Stimulated activated CD8-positive, alpha-beta memory T cell treated with anti-CD3 and anti-CD28 coated beads, Interleukin-7, amount 100 ng/mL, for 24 hours (primary cell): ENCODE data around the gene KBTBD2.
A peak's percentile ranks its signal among the peaks of the same experiment; 100 is the strongest.
"Not testable (repeated sequence)": the region's sequence is repeated elsewhere in the genome, so short reads cannot be mapped to it uniquely, and the experiment has no call there.

ENCODE experiments used
- DNase-seq: peaks from one replicate; pipeline ENCODE4 v3.0.0-alpha.2; 2020; ENCODE audit warnings: low read depth

The KBTBD2 gene

DNA sequence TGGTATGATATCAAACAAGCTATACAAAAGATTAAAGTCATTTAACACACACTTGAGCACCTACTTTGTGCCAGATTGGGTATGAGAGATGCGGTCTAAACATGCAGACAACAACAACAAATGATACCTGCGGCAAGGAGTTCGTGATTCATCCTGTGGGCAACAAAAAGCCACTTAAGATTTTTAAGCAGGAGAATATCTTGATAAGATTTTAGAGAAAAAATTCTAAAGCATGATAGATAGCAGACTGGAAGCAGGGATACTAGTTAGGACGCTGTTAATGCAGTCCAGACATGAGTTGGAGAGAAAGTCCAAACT is 1.6 kb upstream of the KBTBD2 start:
- DNase-seq: no peak

DNA sequence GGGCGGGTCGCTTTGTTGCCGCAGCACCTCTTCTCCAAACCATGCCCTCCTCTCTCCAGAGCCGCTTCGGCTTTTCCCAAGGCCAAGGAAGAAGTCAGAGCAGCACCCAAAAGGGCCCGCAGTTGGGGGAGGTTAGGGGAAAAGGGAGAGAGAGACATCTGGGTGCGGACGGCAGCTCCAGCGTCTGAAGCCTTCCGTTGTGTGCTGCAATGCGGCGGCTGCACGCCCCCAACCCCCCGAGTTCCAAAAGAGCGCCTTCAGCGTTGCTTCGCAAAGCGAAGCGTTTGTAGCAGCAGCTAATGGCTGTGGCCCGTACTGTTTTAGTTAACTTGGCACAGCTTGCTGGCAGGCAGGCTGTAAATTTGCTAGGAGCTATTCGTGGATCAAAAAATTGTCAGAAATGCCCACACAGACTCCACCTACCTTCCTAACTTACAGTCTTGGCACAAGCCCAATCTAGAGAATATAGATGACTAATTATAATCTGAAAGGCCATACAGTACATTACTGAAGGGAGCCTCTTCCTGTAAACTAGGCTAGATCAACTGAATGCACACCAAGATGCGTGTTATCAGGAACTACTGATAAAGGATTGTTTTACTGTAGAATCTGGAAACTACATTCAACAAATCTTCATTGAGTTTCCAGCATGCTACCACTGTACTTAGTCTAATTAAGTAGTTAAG is 1.1 kb upstream of the KBTBD2 start:
- DNase-seq: peak; percentile 6

DNA sequence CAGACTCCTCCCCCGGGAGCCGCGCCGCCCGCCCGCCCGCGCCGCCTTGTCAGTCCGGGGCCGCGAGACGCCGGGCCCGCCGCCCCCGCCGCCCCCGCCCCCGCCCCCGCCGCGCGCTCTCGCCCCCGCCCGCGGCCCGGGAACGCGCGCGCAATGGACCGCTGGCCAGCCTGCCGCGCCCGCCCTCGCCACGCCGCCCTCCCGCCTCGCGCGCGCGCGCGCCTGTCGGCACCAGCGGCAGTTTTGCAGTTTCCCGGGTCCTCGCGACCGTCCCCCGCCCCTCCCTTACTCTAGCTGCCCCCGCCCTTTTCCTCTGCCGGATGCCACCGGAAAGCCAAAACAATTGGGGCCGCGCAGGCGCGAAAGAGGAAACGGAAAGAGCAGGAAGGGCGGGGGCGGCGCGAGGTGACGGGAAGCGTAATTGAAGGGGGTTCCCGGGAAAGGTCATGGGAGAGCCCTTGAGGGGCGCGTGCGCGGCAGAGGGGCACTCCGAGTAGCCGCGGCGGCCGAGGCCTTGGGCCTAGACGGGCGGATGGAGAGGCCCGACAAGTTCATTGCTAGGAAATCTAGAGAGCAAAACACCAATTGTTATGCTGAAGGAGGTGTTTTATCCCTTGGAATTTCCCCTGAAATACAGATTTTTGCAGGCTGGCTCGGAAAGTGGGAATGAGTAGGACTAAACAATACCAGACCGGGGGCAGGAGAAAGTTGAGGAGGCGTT is 400 bp upstream of the KBTBD2 start:
- DNase-seq: peak; percentile 97

DNA sequence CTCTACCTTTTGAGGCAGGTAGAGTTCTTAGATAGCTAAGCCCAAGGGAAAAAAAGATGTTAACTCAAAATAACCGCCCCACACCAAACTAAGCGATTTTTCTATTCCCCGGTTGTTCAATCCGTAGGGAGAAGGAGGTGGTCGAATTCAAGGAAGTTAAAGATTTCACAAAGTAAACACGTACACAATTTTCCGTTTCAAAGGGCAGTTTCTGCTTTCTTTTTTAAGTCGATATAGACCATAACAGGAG is 842 bp downstream of the KBTBD2 start:
- no peak for DNase-seq

DNA sequence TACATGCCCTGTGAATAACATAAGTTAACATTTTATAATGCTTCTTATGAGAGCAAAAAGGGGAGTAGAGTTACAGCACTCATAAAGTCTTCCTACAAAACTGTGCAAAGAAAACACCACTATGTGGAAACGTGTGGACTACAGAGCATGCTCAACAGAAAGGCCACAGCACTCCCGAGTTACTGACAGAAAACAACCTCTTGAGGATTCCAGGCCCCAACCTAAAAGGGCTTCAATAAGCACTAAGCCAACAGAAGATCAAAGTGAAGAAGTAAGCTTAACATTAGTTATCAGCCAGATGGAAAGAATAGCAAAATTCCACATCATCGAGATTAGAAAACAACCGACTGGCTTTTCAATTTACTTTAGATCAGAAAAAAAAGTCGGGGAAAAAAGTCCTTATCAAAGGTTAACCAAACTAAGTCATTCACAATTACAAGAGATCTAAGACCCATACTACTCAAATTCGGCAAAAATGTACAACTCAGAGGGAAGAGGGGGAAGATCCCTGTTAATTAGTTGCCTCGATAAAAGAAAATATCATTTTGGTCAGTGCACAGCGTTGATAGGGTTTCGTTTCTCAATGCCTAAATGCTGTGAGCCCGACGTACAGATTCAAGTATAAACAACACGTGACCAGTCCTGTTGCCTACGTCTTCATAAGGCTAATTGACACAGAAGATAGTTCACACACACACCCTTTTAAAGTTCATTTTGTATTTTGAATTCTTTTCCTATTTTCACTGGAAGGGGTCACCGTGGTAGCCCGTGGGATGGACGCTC is 1.4 kb downstream of the KBTBD2 start:
- peak; percentile 11 for DNase-seq

DNA sequence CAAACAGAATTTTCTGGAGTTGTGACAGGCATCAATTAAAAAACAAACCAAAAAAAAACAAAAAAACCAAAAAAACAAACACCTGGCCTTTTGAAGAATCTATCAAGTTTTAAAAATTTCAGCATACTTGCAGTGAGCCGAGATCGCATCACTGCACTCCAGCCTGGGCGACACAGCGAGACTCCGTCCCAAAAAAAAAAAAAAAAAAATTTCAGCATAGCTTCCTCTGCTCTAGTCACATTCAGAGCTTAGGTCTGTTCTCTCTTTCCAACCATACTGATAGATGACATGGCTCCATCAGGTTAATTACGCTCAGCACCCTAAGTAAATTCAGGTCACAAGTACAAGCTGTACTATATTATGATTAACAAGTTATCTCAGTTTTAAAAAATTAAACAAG is 3.1 kb downstream of the KBTBD2 start:
- DNase-seq: no peak

DNA sequence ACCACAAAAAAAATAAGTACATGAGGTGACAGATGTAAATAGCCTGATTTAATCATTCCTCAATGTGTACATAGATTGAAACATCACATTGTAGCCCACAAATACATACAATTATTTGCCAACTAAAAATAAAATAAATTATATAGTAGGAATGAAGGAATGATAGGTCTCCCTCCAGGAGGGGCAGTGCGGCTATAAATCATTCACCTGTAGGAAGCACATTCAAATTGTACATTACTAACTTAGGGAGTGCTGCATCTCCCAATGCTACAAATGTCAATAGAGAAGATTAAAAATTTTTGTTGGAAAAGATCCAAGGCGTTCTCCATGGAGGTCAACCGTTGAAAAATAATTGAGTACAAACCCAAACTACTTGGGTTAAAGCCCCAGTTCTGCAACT is 4.2 kb downstream of the KBTBD2 start:
- no peak for DNase-seq

DNA sequence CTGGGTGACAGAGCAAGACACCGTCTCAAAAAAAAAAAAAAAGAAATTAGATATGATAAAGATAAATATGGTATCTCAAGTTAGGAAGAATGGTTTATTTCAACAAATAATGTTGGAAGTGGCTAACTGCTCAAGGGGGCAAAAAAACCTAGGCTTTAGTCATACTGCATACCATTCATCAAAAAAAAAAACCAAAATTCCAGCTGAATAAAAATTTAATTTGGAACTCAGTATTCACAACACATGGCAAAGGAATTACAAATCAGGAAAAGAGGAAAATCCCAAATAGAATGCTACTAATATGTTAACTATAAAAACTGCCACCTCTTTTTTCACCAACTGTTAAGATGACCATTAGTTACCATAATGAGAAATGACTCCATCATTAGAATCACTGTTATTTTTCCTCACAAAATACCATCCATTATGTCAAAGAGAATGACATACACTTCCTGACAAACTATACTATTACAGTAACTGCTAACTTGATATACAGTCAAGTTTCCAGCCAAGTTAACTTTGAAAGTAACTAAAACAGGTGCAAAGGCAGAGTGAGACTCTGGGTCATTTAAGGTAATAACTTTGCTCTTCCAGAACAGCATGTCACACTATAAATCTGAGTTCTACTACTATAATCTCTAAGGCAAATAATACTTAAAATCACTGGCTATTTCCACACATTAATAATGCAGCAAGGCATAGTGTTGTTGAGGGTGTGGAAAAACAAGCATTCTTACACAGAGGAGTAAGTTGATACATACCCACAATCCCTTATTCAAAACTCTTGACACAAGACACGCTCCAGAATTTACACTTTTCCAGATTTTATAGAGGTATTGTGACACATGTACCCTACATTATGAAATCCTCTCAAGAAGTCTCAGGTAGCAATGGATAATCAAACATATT is 10.2 kb downstream of the KBTBD2 start:
- no peak for DNase-seq

DNA sequence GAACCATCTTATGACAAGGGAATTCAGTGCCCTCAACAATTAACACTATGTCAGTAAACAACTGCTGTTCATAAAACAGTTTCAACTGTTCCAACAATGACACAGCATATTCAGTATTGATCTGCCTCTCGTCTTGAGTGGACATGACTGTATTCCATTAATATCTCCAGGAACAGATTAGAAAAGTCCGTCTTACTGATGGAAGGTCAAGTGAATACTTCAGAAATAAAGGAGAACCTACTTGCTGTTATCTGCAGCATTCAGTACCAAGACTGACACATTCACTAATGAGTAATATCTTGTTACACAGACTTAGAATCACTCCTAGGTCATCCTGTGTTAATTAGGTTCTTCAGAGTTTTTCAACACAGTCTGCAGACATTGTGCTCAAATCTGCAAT is 12.1 kb downstream of the KBTBD2 start:
- DNase-seq: no peak

DNA sequence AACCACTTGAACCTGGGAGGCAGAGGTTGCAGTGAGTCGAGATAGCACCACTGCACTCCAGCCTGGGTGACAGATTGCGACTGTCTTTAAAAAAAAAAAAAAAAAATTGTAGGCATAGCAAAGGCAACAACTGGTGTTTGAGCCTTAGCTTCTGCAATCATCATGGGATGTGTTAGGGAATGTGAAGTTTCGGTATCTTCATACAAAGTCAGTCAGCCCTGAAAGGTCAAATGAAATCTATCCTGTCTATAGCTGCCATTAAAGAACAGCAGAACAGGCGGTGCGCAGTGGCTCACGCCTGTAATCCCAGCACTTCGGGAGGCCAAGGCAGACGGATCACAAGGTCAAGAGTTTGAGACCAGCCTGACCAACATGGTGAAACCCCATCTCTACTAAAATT is 13.5 kb downstream of the KBTBD2 start:
- DNase-seq: not testable (repeated sequence)

DNA sequence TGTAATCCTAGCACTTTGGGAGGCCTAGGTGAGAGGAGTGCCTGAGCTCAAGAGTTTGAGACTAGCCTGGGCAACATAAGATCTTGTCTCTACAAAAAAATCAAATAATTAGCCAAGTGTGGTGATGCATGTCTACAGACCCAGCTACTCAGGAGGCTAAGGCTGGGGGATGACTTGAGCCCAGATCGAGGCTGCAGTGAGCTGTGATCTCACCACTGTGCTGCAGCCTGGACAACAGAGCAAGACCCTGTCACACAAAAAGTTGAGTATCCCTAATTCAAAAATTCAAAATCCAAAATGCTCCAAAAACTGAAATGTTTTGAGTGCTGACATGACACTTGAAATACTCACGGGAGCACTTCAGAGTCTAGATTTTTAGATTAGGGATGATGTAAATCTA is 19.1 kb downstream of the KBTBD2 start:
- DNase-seq: no peak

DNA sequence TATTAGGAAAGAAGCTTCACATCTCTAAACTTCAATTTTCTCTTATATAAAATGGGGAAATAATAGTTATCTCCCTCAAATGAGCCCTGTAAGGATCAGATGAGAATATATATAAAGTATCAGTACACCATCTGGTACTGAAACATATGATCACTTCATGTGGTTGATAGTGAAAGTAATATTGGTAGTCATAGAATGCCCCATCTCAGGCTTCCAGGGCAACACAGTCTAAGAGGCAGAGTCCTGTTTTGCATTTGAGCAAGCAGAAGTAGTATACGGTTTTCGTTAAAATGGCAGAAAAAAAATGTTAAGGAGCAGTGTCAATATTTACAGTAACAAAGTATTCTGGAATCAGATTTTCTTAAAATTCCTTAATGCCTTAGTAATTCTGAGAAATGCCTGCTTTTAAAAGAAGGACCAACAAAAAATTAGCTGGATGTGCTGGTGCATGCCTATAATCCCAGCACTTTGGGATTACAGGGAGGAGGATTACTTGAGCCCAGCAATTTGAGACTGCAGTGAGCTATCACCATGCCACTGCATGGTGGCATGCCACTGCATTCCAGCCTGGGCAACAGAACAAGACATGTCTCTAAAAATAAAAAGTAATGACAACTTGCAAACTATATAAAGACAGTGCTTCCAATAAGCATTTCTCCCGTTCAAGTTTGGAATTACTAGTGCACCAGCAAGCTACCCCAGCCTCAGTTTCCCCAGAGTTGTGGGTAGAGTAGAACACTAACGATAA is 19.8 kb downstream of the KBTBD2 start:
- no peak for DNase-seq

DNA sequence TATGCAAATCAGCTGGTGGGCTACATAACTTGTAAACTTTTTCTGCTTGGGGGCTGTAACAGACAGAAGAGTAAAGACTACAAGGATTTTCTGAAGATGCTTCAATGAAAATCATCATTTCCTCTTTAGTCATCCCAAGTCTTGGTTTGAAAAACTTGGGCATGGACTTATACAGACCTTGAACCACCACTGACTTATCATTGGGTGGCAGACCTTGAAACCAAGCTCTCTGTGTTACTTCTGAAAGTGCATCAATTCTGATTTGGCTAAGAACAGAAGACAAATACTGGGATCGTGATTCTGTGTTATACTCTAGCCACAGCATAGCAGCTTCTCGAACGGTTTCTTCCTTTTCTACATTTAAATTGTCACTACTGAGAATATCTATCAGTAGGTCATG is 21.3 kb downstream of the KBTBD2 start:
- no peak for DNase-seq

DNA sequence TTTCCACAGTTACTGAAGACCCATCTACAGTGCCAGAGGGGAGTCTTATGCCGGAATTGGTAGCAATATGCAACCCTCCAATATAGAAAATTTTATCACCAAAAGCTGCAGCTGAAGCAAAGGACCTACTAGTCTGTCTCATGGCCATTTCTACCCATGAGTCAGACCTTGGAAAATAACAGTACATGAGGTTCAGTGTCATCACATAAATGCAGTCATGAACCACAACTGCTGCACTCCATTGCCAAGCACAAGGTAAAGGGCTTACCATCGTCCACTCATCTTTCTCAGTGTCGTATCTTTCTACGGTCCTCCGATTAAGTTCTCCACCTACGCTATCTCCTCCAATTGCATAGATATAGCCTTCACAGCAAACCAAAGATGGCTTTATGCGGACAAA is 21.8 kb downstream of the KBTBD2 start:
- DNase-seq: no peak

DNA sequence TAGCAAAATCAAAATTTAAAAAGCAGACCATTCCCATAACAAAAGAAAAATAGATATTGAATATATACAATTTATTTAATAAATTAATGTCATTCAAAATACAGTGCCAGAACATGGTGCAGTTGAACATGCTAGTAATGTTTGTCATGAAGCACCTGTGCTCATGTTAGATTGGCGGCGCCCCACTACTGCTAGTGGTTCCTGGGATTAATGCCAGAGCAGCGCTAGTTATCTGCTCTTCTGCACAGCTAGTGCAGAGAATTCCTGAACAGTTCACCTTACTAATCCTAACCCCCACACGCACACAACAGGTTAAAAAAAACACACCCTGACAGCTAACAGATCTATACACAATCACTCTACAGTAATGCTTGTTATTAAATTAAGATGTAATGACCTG is 23.4 kb downstream of the KBTBD2 start:
- DNase-seq: no peak

DNA sequence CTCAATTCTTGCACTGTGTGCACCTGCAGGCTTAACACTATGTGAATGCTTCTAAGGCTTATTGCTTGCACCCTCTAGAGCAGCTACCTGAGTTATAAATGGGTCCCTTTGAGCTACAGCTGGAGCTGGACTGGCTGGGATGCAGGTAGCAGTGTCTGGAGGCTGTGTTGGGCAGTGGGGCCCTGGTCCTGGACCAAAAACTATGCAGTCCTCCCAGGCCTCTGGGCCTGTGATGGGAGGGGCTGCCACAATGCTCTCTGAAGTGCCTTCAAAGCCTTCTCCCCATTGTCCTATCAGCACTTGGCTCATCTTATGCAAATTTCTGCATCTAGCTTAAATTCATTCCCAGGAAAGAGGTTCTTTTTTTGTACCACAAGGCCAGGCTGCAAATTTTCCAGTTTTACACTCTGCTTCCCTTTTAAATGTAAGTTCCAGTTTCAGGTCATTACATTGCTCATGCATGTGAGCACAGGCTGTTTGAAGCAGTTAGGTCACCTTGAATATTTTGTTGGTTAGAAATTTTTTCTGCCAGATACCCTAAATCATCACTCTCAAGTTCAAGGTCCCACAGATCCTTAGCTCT is 26.0 kb downstream of the KBTBD2 start:
- no peak for DNase-seq

DNA sequence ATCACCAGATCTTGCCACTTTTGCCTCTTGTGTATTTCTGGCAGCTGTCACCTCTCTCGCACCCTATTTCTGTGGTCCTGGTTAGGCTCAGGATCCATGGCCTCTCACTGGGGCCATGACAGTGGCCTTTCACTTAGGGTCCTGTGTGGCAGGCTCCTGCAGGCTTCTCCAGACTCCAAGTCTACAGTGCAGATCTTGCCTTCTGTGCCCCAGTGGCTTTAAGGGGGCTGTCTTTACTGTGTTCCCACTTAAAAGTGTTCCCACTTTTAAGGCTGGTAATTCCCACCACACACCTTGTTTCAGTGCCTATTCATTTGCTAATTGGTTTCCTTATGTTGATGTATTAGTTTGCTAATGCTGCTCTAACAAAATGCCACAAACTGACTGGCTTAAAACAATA is 27.7 kb downstream of the KBTBD2 start:
- not testable (repeated sequence) for DNase-seq

DNA sequence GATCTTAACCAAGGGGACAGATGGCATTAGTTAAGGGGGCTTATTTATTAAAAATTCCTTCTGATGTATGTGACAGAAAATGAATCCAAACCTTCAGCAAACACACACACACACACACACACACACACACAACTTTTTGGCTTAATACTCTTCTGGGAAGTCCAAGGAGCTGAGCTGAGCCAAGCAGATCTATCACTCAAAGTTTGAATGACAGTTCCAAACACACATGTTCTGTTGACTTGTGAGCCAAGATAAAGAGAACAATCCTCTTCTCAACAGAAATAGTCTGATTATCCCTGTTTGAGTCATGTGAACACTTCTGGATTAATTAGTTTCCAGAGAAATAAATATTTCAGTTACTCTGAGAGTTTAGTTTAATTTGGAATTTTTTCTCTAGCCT is 31.5 kb downstream of the KBTBD2 start:
- DNase-seq: no peak

DNA sequence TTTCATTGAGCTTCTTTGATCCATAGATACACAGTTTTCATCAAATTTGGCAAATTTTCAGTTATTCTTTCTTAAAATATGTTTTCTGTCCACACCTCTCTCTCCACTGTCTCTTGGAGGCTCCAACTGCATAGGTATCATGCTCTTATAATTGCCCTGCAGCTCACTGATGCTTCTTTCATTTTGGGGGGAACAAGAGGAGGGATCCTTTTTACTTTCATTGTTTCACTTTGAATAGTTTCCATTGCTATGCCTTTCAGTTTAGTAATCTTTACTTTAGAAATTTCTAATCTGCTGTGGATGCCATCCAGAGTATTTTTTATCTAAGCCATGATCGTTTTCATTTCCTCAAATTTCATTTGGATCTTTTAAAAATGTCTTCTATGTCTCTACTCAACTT is 32.9 kb downstream of the KBTBD2 start:
- no peak for DNase-seq

DNA sequence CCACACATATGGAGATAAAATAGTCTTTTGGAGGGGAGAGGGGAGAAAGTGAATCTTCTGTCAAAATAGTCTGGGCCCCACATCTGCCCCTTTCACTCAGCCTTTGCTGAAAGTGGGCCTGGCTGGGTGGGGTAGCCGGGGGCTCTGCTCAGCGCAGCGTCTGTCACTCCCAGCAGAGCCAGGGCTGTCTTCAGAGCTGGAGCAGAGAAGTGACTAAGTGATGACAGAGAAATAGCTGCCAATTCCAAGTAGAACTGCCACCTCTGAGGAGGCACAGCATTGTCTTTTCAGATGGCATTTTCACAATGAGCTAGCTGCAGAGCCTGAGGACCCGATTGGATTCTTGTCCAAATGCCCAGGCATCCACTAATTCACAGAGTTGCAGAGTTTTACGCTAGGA is 34.5 kb downstream of the KBTBD2 start:
- not testable (repeated sequence) for DNase-seq
